OCI-LY7 (cell line): ENCODE measurements around the gene STAM2. TPM values are rescaled to one million over a fixed set of nuclear protein-coding genes. Genes with fewer than 3 reads are reported as not detected.

ENCODE experiments used
- BruUV-seq: library from RNA; stranded (reverse); fragments of 400-500 nt; replicated peaks from 2 replicates; lab custom pipeline; 2021; lab: Mats Ljungman, UMichigan
- CTCF ChIA-PET: fragments of 300-600 bp; sonication (Branson Sonifier 250); formaldehyde crosslinking; loops from one replicate; lab custom pipeline; 2022; ENCODE audit warnings: antibody characterized with exemption; ENCODE audit not compliant: unreplicated experiment; lab: Charles Lee
- POLR2A ChIA-PET: fragments of 300-600 bp; sonication (Branson Sonifier 250); formaldehyde crosslinking; loops from one replicate; lab custom pipeline; 2022; ENCODE audit warnings: antibody characterized with exemption; lab: Charles Lee
- DNase-seq: peaks from one replicate; pipeline ENCODE4 v3.0.0-alpha.2; 2015; ENCODE audit warnings: low spot score
- H2AFZ ChIP-seq: fragments of 200-600 bp; sonication (generic), shearing (Covaris generic); 2 replicates; pipeline ENCODE4 v1.6.1; 2014; ENCODE audit warnings: mild to moderate bottlenecking, antibody characterized with exemption, low read length, moderate library complexity
- H3K27ac ChIP-seq: fragments of 200-600 bp; sonication (generic); 2 replicates; pipeline ENCODE4 v1.5.1; 2014; ENCODE audit warnings: mixed run types, low read depth, mild to moderate bottlenecking, moderate library complexity, low read length, inconsistent platforms; ENCODE audit not compliant: poor library complexity, severe bottlenecking
- H3K36me3 ChIP-seq: fragments of 200-600 bp; sonication (generic); 2 replicates; pipeline ENCODE4 v1.6.1; 2014; ENCODE audit warnings: mild to moderate bottlenecking, antibody characterized with exemption, low read length, moderate library complexity, mixed read lengths; ENCODE audit not compliant: insufficient read depth
- H3K4me1 ChIP-seq: fragments of 200-600 bp; sonication (generic); 2 replicates; pipeline ENCODE4 v1.5.1; 2014; ENCODE audit warnings: mild to moderate bottlenecking, low read length; ENCODE audit not compliant: insufficient read depth, poor library complexity, severe bottlenecking
- H3K4me2 ChIP-seq: fragments of 200-600 bp; sonication (generic); 2 replicates; pipeline ENCODE4 v1.6.1; 2014; ENCODE audit warnings: mild to moderate bottlenecking, low read length
- H3K4me3 ChIP-seq: fragments of 200-600 bp; sonication (generic); 2 replicates; pipeline ENCODE4 v1.5.1; 2014; ENCODE audit warnings: mild to moderate bottlenecking, low read depth, low read length; ENCODE audit not compliant: poor library complexity, severe bottlenecking
- H3K79me2 ChIP-seq: fragments of 200-600 bp; sonication (generic); 2 replicates; pipeline ENCODE4 v1.6.1; 2016; ENCODE audit warnings: low read depth, mild to moderate bottlenecking, low read length, moderate library complexity, mixed read lengths; ENCODE audit not compliant: insufficient read depth
- H3K9me2 ChIP-seq: fragments of 200-600 bp; sonication (generic); 2 replicates; pipeline ENCODE4 v1.6.1; 2016; ENCODE audit warnings: mild to moderate bottlenecking, low read length, mixed read lengths; ENCODE audit not compliant: insufficient read depth
- H3K9me3 ChIP-seq: fragments of 200-600 bp; sonication (generic); 2 replicates; pipeline ENCODE4 v1.6.1; 2014; ENCODE audit warnings: mild to moderate bottlenecking, mixed run types, low read length, mixed read lengths
- H4K20me1 ChIP-seq: fragments of 200-600 bp; sonication (generic); 2 replicates; pipeline ENCODE4 v1.6.1; 2014; ENCODE audit warnings: mild to moderate bottlenecking, antibody characterized with exemption, low read length, moderate library complexity, mixed read lengths; ENCODE audit not compliant: insufficient read depth
- EZH2phosphoT487 ChIP-seq: fragments of 200-600 bp; sonication (generic); IDR thresholded peaks from 2 replicates; pipeline ENCODE4 v1.6.1; 2018; ENCODE audit warnings: low read depth, borderline replicate concordance, mild to moderate bottlenecking, mixed run types, antibody characterized with exemption, low read length, moderate library complexity, mixed read lengths
- intact Hi-C: fragments of 100-400 bp; cut with micrococcal nuclease; formaldehyde crosslinking; loops from one replicate; pipeline ENCODE4 v1.10.0; 2022; ENCODE audit not compliant: unreplicated experiment
- total RNA-seq, 2 experiments: library from RNA; depleted of rRNA in 1 of 2; stranded (reverse); fragments of >200 nt in 1 of 2; shearing (Covaris generic) in 1 of 2; gene quantifications; 2 replicates each; pipeline ENCODE4 v1.2.3, GENCODE V29; 2014 to 2022
- TF ChIP-seq, protein P1 (sequence below): fragments of 200-600 bp; sonication (generic); conservative IDR thresholded peaks from 2 replicates; pipeline ENCODE4 v1.5.1; 2014; ENCODE audit warnings: mild to moderate bottlenecking, antibody characterized with exemption, low read length, moderate library complexity, mixed read lengths

Gene STAM2
- total RNA-seq, 2 experiments from 2014 or later, result 17.7 to 22.1 TPM

DNA sequence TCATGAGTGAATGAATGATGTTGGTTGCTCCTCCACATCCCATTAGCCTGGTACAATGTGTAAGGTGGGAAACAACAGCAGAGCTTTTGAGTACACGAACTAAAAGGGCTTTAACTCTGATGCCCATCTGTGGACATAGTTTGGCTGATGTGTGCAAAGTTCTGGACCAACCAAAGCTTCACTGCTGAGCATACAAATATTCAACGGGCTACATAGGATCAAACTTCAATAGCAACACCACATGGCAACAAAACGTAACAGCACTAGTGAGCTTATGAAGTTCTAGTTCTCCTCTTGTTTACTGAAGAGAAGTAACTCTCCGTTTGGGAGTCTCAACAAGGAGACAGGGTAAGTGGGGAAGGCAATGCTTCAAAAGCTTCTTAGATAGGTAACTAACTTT, 20.4 kb downstream of the STAM2 start:
- TF ChIP-seq EZH2phosphoT487, result no peak
- TF ChIP-seq, protein P1, sequence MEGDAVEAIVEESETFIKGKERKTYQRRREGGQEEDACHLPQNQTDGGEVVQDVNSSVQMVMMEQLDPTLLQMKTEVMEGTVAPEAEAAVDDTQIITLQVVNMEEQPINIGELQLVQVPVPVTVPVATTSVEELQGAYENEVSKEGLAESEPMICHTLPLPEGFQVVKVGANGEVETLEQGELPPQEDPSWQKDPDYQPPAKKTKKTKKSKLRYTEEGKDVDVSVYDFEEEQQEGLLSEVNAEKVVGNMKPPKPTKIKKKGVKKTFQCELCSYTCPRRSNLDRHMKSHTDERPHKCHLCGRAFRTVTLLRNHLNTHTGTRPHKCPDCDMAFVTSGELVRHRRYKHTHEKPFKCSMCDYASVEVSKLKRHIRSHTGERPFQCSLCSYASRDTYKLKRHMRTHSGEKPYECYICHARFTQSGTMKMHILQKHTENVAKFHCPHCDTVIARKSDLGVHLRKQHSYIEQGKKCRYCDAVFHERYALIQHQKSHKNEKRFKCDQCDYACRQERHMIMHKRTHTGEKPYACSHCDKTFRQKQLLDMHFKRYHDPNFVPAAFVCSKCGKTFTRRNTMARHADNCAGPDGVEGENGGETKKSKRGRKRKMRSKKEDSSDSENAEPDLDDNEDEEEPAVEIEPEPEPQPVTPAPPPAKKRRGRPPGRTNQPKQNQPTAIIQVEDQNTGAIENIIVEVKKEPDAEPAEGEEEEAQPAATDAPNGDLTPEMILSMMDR, result no peak

DNA sequence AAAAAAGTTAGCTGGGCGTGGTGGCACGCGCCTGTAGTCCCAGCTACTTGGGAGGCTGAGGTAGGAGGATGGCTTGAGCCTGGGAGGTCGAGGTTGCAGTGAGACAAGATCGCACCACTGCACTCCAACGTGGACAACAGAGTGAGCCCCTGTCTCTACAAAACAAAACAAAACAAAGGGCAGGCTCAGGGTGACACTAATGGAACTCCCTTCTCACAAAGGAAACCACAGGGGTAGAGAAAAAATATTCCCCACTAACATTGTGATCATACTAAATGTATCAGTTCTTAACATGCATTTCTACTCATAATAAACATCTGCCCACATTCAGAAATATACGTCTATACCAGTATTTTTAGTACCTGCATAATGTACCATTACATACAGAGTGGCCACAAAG, 21.1 kb downstream of the STAM2 start:
- no peak for TF ChIP-seq EZH2phosphoT487
- TF ChIP-seq, protein P1, result no peak
- intact Hi-C loops, result no loop called here
- Histone ChIP-seq H3K9me2 (no peaks in the 10 kb centered on the region), H2AFZ (no peak overlapping the region), H3K9me3 (no peaks in the 10 kb centered on the region), H3K79me2 (peaks cover 37% of the 10 kb centered on the region; the same call in 1 of the 2 replicates), H3K4me2 (no peak overlapping the region), H3K4me3 (no peak overlapping the region), H3K4me1 (peaks cover 5% of the 10 kb centered on the region), H4K20me1 (no peaks in the 10 kb centered on the region), H3K36me3 (no peaks in the 10 kb centered on the region), H3K27ac (no peak overlapping the region)
- no peak for DNase-seq
- ChIA-PET POLR2A (interaction anchor here (0.6 kb wide), 2 partner anchors 426 to 455 kb away, joined by 4 to 5 read pairs; no protein-coding TSS in a partner anchor), CTCF (no interaction called here)
- no TSS peak for BruUV-seq

More for the DNA sequence above, 20.4 kb downstream of the STAM2 start:
- Histone ChIP-seq H3K9me3 (no peaks in the 10 kb centered on the region), H3K4me3 (no peak overlapping the region), H3K36me3 (no peaks in the 10 kb centered on the region), H3K4me1 (peaks cover 5% of the 10 kb centered on the region), H3K79me2 (peaks cover 37% of the 10 kb centered on the region; the same call in 1 of the 2 replicates), H3K27ac (no peak overlapping the region), H3K9me2 (no peaks in the 10 kb centered on the region), H3K4me2 (no peak overlapping the region), H4K20me1 (no peaks in the 10 kb centered on the region), H2AFZ (no peak overlapping the region)
- CTCF ChIA-PET, result no interaction called here
- intact Hi-C loops, result no loop called here
- BruUV-seq, result no TSS peak
- POLR2A ChIA-PET, result interaction anchor here (0.6 kb wide), 2 partner anchors 66 to 425 kb away, joined by 3 to 5 read pairs; no protein-coding TSS in a partner anchor
- DNase-seq, result no peak

DNA sequence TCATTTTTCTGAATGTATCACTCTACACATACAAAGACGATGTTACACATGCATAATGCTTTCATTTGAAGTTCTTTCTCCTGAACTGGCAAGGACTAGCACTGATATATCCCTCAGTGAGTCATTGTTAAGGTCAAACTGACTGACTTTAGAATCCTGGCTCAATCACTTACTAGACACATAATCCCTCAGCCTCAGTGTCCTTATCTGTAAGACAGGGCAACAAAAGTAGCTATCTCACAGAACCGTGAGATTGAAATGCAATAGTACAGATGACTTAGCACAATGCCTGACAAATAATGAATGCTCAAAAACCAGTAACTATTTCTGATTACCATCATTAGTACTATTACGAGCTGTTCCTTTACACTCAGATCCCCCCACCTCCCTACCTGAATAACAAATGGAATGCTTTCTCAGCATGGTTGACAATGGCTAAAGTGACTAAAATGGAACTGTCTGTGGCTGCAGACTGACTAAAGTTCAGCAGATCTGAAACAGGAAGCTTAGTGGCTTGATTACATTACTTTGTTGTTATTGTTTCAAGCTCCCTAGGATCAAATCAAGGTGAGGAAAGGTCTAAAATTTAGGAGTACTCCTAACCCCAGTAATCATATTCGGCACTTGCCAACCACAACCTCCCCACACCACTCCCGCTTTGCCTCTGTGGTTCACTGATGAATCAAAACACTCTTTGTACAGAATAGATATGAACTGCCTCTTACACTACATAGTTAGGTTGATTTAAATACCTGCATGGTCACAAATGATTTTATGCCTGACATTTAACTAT, 40.9 kb downstream of the STAM2 start:
- Histone ChIP-seq H3K4me1 (no peaks in the 10 kb centered on the region), H3K79me2 (no peaks in the 10 kb centered on the region), H3K9me2 (no peaks in the 10 kb centered on the region), H3K36me3 (peaks cover 10% of the 10 kb centered on the region), H3K4me3 (no peak overlapping the region), H2AFZ (no peak overlapping the region), H3K27ac (no peak overlapping the region), H4K20me1 (no peaks in the 10 kb centered on the region), H3K9me3 (no peaks in the 10 kb centered on the region), H3K4me2 (no peak overlapping the region)
- intact Hi-C loops, result no loop called here
- ChIA-PET POLR2A (interaction anchor here (0.6 to 1.7 kb wide), 2 partner anchors 9 to 23 kb away, joined by 3 to 4 read pairs; no protein-coding TSS in a partner anchor), CTCF (no interaction called here)
- no peak for TF ChIP-seq EZH2phosphoT487
- TF ChIP-seq, protein P1, result no peak
- BruUV-seq, result no TSS peak
- no peak for DNase-seq
